Right renal pelvis (tissue), 4 donors: Measurements from ENCODE around the gene AAR2. TPM values are rescaled to one million over a fixed set of nuclear protein-coding genes. Genes with fewer than 3 reads are reported as not detected.

Experiments used
- DNase-seq, 4 donors: peaks; one replicate each; pipeline ENCODE4 v3.0.0-alpha.2; 2013; ENCODE audit warnings: low read depth in 4 of 4, low spot score in 3 of 4, missing footprints in 1 of 4
- polyA plus RNA-seq, 4 donors: library from polyadenylated mRNA; unstranded; fragments of 120-200 nt; gene quantifications; one replicate each; pipeline ENCODE4 v1.2.1, GENCODE V29; 2013; ENCODE audit not compliant: insufficient read length in 4 of 4

AAR2 gene
- 10 to 100 TPM; 42.7 to 48.8 (median 47.2) TPM for polyA plus RNA-seq

- DNase-seq = peak; percentile 61 to 70 (median 64)
Measured at GRCh38 chr20:36235892-36236785, at the start of gene AAR2. AAR2 (plus strand) TSS chr20:36236478; CDS start chr20:36239869, 3,391 bp downstream.

GRCh38 chr20:36193977-36194712 lies 42.1 kb upstream of the AAR2 start:
- no peak for DNase-seq

GRCh38 chr20:36196676-36197075 lies 39.6 kb upstream of the AAR2 start:
- no peak for DNase-seq

- DNase-seq = no peak
Measured at GRCh38 chr20:36197271-36197670, 39.0 kb upstream of the AAR2 start.

GRCh38 chr20:36199345-36200257 lies 36.7 kb upstream of the AAR2 start:
- DNase-seq = peak; percentile 49 to 72 (median 56)

- DNase-seq = no peak
Measured at GRCh38 chr20:36200451-36200850, 35.8 kb upstream of the AAR2 start.

GRCh38 chr20:36201198-36201597 lies 35.1 kb upstream of the AAR2 start:
- DNase-seq = no peak

GRCh38 chr20:36202891-36203338 lies 33.4 kb upstream of the AAR2 start:
- peak in 2 of 4 donors; percentile 14 to 43 for DNase-seq

- DNase-seq = no peak
Measured at GRCh38 chr20:36203861-36204260, 32.4 kb upstream of the AAR2 start.

- no peak for DNase-seq
Measured at GRCh38 chr20:36205026-36205425, 31.3 kb upstream of the AAR2 start.

- DNase-seq = no peak
Measured at GRCh38 chr20:36206068-36206467, 30.2 kb upstream of the AAR2 start.

GRCh38 chr20:36206641-36207040 lies 29.6 kb upstream of the AAR2 start:
- no peak for DNase-seq

- DNase-seq = no peak
Measured at GRCh38 chr20:36207602-36208001, 28.7 kb upstream of the AAR2 start.

- no peak for DNase-seq
Measured at GRCh38 chr20:36208257-36208656, 28.0 kb upstream of the AAR2 start.

GRCh38 chr20:36210436-36211021 lies 25.7 kb upstream of the AAR2 start:
- peak in 3 of 4 donors; percentile 27 to 46 (median 36) for DNase-seq

- DNase-seq = no peak
Measured at GRCh38 chr20:36213362-36213761, 22.9 kb upstream of the AAR2 start.

GRCh38 chr20:36214684-36215256 lies 21.5 kb upstream of the AAR2 start:
- DNase-seq = no peak

- DNase-seq = no peak
Measured at GRCh38 chr20:36215778-36216177, 20.5 kb upstream of the AAR2 start.

- no peak for DNase-seq
Measured at GRCh38 chr20:36216314-36217025, 19.8 kb upstream of the AAR2 start.
